AG08396 (cell line): ENCODE results near the gene RMDN2.
A peak's percentile ranks its signal among the peaks of the same experiment; 100 is the strongest.
"Not testable (repeated sequence)": the region's sequence is repeated elsewhere in the genome, so short reads cannot be mapped to it uniquely, and the experiment has no call there.

ENCODE experiments used
- DNase-seq: peaks from one replicate; pipeline ENCODE4 v3.0.0; 2012; ENCODE audit warnings: low spot score, mixed read lengths

RMDN2 gene

GRCh38 chr2:37993143-37993542, 68.1 kb downstream of the RMDN2 start:
- no peak for DNase-seq

GRCh38 chr2:37997629-37998028, 72.5 kb downstream of the RMDN2 start:
- no peak for DNase-seq

- DNase-seq = no peak
These were observed 75.6 kb downstream of the RMDN2 start for GRCh38 chr2:38000485-38001222.

- DNase-seq = not testable (repeated sequence)
These were observed 85.1 kb downstream of the RMDN2 start for GRCh38 chr2:38010187-38010586.

GRCh38 chr2:38010995-38011394, 85.9 kb downstream of the RMDN2 start:
- DNase-seq = no peak

GRCh38 chr2:38013158-38013752, 88.2 kb downstream of the RMDN2 start:
- DNase-seq = peak; percentile 32

GRCh38 chr2:38016219-38016618, 91.1 kb downstream of the RMDN2 start:
- DNase-seq = no peak

GRCh38 chr2:38017836-38018235, 92.7 kb downstream of the RMDN2 start:
- no peak for DNase-seq

- not testable (repeated sequence) for DNase-seq
These were observed 95.4 kb downstream of the RMDN2 start for GRCh38 chr2:38020359-38021069.

GRCh38 chr2:38021589-38021988, 96.5 kb downstream of the RMDN2 start:
- no peak for DNase-seq

- no peak for DNase-seq
These were observed 101.8 kb downstream of the RMDN2 start for GRCh38 chr2:38026846-38027245.

GRCh38 chr2:38028829-38029228, 103.7 kb downstream of the RMDN2 start:
- no peak for DNase-seq

- no peak for DNase-seq
These were observed 104.4 kb downstream of the RMDN2 start for GRCh38 chr2:38029512-38029911.

- no peak for DNase-seq
These were observed 105.7 kb downstream of the RMDN2 start for GRCh38 chr2:38030635-38031355.

- DNase-seq = no peak
These were observed 107.9 kb downstream of the RMDN2 start for GRCh38 chr2:38032946-38033345.

GRCh38 chr2:38033646-38034045, 108.6 kb downstream of the RMDN2 start:
- DNase-seq = no peak

GRCh38 chr2:38035968-38036367, 110.9 kb downstream of the RMDN2 start:
- DNase-seq = no peak

- no peak for DNase-seq
These were observed 112.2 kb downstream of the RMDN2 start for GRCh38 chr2:38037325-38037724.

- DNase-seq = peak; percentile 36
These were observed 112.9 kb downstream of the RMDN2 start for GRCh38 chr2:38037757-38038621.

GRCh38 chr2:38038682-38039081, 113.6 kb downstream of the RMDN2 start:
- DNase-seq = no peak

- no peak for DNase-seq
These were observed 114.2 kb downstream of the RMDN2 start for GRCh38 chr2:38039121-38039910.
